Tibial nerve (tissue), 4 donors: ENCODE results near the gene NEDD4. TPM values are rescaled to one million over a fixed set of nuclear protein-coding genes. Genes with fewer than 3 reads are reported as not detected.

Source experiments
- DNase-seq, 2 donors: peaks; one replicate each; pipeline ENCODE4 v3.0.0-alpha.2; 2019; ENCODE audit warnings: low spot score in 2 of 2
- H3K27ac ChIP-seq, 4 donors: fragments of 200-600 bp; sonication (generic) in 3 of 4; one replicate each; pipeline ENCODE4 v1.5.1; 2017 to 2019; ENCODE audit warnings: mild to moderate bottlenecking in 1 of 4
- H3K27me3 ChIP-seq, 2 donors: fragments of 200-600 bp; sonication (generic) in 1 of 2; one replicate each; pipeline versions ENCODE4 v1.5.1 to v1.6.0; 2017 to 2019
- H3K36me3 ChIP-seq, 3 donors: fragments of 200-600 bp; sonication (generic); one replicate each; pipeline ENCODE4 v1.5.1; 2018 to 2019
- H3K4me1 ChIP-seq, 4 donors: fragments of 200-600 bp; sonication (generic) in 3 of 4; one replicate each; pipeline ENCODE4 v1.5.1; 2017 to 2019
- H3K4me3 ChIP-seq, 4 donors: fragments of 200-600 bp; sonication (generic) in 3 of 4; one replicate each; pipeline ENCODE4 v1.5.1; 2017 to 2019; ENCODE audit warnings: mild to moderate bottlenecking in 1 of 4, moderate library complexity in 1 of 4
- H3K9me3 ChIP-seq, 4 donors: fragments of 200-600 bp; sonication (generic) in 3 of 4; one replicate each; pipeline ENCODE4 v1.5.1; 2017 to 2019
- CTCF ChIP-seq, 5 experiments: fragments of 200-600 bp in 3 of 5; fragments of 450-650 bp in 2 of 5; sonication (generic) in 3 of 5; IDR thresholded peaks; one replicate each; pipeline ENCODE4 v1.5.1; 2016 to 2019; ENCODE audit warnings: antibody characterized with exemption in 5 of 5, mild to moderate bottlenecking in 3 of 5, moderate library complexity in 2 of 5
- EP300 ChIP-seq, 2 donors: sonication (generic); formaldehyde crosslinking; IDR thresholded peaks; one replicate each; pipeline ENCODE4 v1.6.1; 2017; ENCODE audit warnings: antibody characterized with exemption in 2 of 2, mild to moderate bottlenecking in 1 of 2
- POLR2A ChIP-seq, 2 donors: fragments of 450-650 bp; IDR thresholded peaks; one replicate each; pipeline ENCODE4 v1.6.1; 2017; ENCODE audit warnings: antibody characterized with exemption in 2 of 2, mild to moderate bottlenecking in 2 of 2, moderate library complexity in 2 of 2
- WGBS, 2 donors: methylation state at CpG; one replicate each; pipeline ENCODE4 v1.1.5; 2018; 5-methylcytosine and 5-hydroxymethylcytosine counted together
- total RNA-seq, 4 donors: library from RNA; depleted of rRNA; stranded (reverse); fragments of >200 nt; gene quantifications; one replicate each; pipeline ENCODE4 v1.1.0, GENCODE V29; 2016

NEDD4 gene
- total RNA-seq, 4 donors from 2014 or later: 8.4 to 12.9 (median 12.2) TPM

- no peak overlapping the region for H3K27ac ChIP-seq
- H3K4me1 ChIP-seq: peaks cover 0 to 3% (median 0%) of the 10 kb centered on the region in 4 donors
- H3K4me3 ChIP-seq: no peak overlapping the region
- 81 to 85% methylated on average over 4 of the region's 4 CpGs for WGBS, 2 donors
- no peaks in the 10 kb centered on the region for H3K36me3 ChIP-seq
- H3K27me3 ChIP-seq: no peaks in the 10 kb centered on the region
- no peaks in the 10 kb centered on the region for H3K9me3 ChIP-seq
- no peak for TF ChIP-seq EP300 (IDR thresholded peaks at IDR 0.05)
- no peak for TF ChIP-seq CTCF (IDR thresholded peaks at IDR 0.05)
- no peak for TF ChIP-seq POLR2A (IDR thresholded peaks at IDR 0.05)
- no peak for DNase-seq
Measured at GRCh38 chr15:56038707-56039106, 45.3 kb upstream of the NEDD4 start.

- Histone ChIP-seq H3K4me1 (peaks cover 0 to 3% (median 0%) of the 10 kb centered on the region in 4 donors), H3K27ac (no peak overlapping the region), H3K9me3 (no peaks in the 10 kb centered on the region), H3K4me3 (no peak overlapping the region), H3K36me3 (no peaks in the 10 kb centered on the region), H3K27me3 (no peaks in the 10 kb centered on the region)
- WGBS, 2 donors: 41 to 50% methylated on average over 3 of the region's 3 CpGs
- DNase-seq: no peak
- TF ChIP-seq EP300 (IDR thresholded peaks at IDR 0.05): no peak
- no peak for TF ChIP-seq CTCF (IDR thresholded peaks at IDR 0.05)
- no peak for TF ChIP-seq POLR2A (IDR thresholded peaks at IDR 0.05)
Measured at GRCh38 chr15:56038015-56038414, 44.6 kb upstream of the NEDD4 start.

DNA sequence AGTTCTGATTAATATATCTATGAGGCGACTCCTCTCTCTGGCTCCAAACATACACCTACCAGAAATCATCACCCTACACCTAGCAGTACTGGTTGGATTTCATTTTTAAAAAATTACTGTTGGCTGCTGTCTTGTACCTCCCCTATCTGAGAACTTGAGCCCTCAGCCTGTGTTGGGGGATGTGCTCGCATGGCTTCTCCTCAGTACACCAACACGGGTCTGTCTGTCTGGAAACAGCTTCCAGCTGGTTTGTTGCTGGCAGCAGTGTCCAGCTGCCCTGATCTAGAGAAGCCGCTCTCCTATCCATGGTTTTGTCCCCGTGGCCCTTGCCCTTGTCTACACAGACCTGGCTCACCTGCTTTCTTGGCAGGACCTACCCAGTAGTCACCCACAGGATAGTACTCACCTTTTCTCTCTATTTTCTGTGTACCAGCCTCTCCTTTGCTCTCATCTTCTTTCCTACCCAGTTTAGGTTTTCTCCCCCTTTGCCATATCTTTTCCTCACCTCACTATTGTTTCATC is 43.2 kb upstream of the NEDD4 start:
- no peaks in the 10 kb centered on the region for H3K27me3 ChIP-seq
- 86 to 87% methylated on average over 5 of the region's 5 CpGs for WGBS, 2 donors
- no peak for TF ChIP-seq POLR2A (IDR thresholded peaks at IDR 0.05)
- no peak for TF ChIP-seq CTCF (IDR thresholded peaks at IDR 0.05)
- TF ChIP-seq EP300 (IDR thresholded peaks at IDR 0.05): no peak
- DNase-seq: no peak
- H3K4me3 ChIP-seq: no peak overlapping the region
- peaks cover 0 to 3% (median 0%) of the 10 kb centered on the region in 4 donors for H3K4me1 ChIP-seq
- no peaks in the 10 kb centered on the region for H3K36me3 ChIP-seq
- H3K9me3 ChIP-seq: no peaks in the 10 kb centered on the region
- H3K27ac ChIP-seq: no peak overlapping the region

GRCh38 chr15:56035166-56035565 is 41.8 kb upstream of the NEDD4 start:
- Histone ChIP-seq H3K36me3 (no peaks in the 10 kb centered on the region), H3K4me3 (no peak overlapping the region), H3K9me3 (no peaks in the 10 kb centered on the region), H3K27ac (no peak overlapping the region), H3K27me3 (no peaks in the 10 kb centered on the region), H3K4me1 (no peaks in the 10 kb centered on the region)
- 75 to 95% methylated on average over 2 of the region's 2 CpGs for WGBS, 2 donors
- TF ChIP-seq CTCF (IDR thresholded peaks at IDR 0.05) (no peak), EP300 (IDR thresholded peaks at IDR 0.05) (no peak), POLR2A (IDR thresholded peaks at IDR 0.05) (no peak)
- DNase-seq: no peak

DNA sequence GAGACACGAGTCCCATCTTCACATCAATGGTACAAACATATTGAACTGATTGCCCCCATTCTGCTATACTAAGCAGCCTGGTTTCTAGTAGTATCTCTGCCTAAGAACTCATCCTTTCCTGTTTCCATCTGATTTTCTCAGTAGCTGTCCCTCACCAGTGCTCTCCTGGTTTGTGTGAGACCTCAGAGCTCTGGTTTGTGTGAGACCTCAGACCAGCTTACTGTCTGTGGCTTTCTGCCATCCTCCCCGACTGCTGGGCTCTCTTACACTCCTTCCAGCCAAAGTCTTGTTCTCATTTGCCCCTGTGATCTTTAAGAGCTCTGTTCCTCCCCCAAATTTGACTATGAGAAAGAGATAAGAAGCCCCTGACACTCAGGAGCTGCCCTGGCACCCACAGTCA is 41.1 kb upstream of the NEDD4 start:
- H3K9me3 ChIP-seq: no peaks in the 10 kb centered on the region
- H3K4me3 ChIP-seq: no peak overlapping the region
- no peaks in the 10 kb centered on the region for H3K27me3 ChIP-seq
- no peaks in the 10 kb centered on the region for H3K36me3 ChIP-seq
- no peak for TF ChIP-seq CTCF (IDR thresholded peaks at IDR 0.05)
- no peak for TF ChIP-seq POLR2A (IDR thresholded peaks at IDR 0.05)
- no peak for TF ChIP-seq EP300 (IDR thresholded peaks at IDR 0.05)
- no peak for DNase-seq
- 96 to 100% methylated on average over 1 of the region's 2 CpGs for WGBS, 2 donors
- no peak overlapping the region for H3K27ac ChIP-seq
- H3K4me1 ChIP-seq: no peaks in the 10 kb centered on the region
